DMS53 (cell line): ENCODE measurements around the gene POLR2J.
A peak's percentile ranks its signal among the peaks of the same experiment; 100 is the strongest.
"Not testable (repeated sequence)": the region's sequence is repeated elsewhere in the genome, so short reads cannot be mapped to it uniquely, and the experiment has no call there.

Experiments
- DNase-seq: peaks from one replicate; lab custom pipeline; 2025; lab: John Stamatoyannopoulos, UW

The POLR2J gene

GRCh38 chr7:102466097-102466496 is 12.6 kb downstream of the POLR2J start:
- no peak for DNase-seq

GRCh38 chr7:102464577-102465280 is 14.0 kb downstream of the POLR2J start, which contains the start of the genes ALKBH4 and LRWD1:
Gene ALKBH4 (minus strand): TSS chr7:102464863. CDS start chr7:102464836, 27 bp downstream.
Gene LRWD1 (plus strand): TSS chr7:102464984. CDS start chr7:102465081, 97 bp downstream.
- DNase-seq, result peak; percentile 98

GRCh38 chr7:102463841-102464576 is 14.7 kb downstream of the POLR2J start:
- DNase-seq, result peak; percentile 51

- DNase-seq, result no peak
Observed at GRCh38 chr7:102460467-102460866, 18.3 kb downstream of the POLR2J start.

GRCh38 chr7:102459221-102459844 is 19.4 kb downstream of the POLR2J start:
- no peak for DNase-seq

- no peak for DNase-seq
Observed at GRCh38 chr7:102457352-102457924, 21.3 kb downstream of the POLR2J start.

- DNase-seq, result peak; percentile 48
Observed at GRCh38 chr7:102456327-102456726, 22.4 kb downstream of the POLR2J start.

- DNase-seq, result no peak
Observed at GRCh38 chr7:102455596-102455995, 23.1 kb downstream of the POLR2J start.

- not testable (repeated sequence) for DNase-seq
Observed at GRCh38 chr7:102454932-102455331, 23.8 kb downstream of the POLR2J start.

- peak; percentile 83 for DNase-seq
Observed at GRCh38 chr7:102454468-102454867, 24.3 kb downstream of the POLR2J start.

- DNase-seq, result peak; percentile 52
Observed at GRCh38 chr7:102453319-102453718, 25.4 kb downstream of the POLR2J start.

GRCh38 chr7:102452451-102452850 is 26.3 kb downstream of the POLR2J start:
- DNase-seq, result no peak

- DNase-seq, result peak; percentile 94
Observed at GRCh38 chr7:102451371-102452054, 27.2 kb downstream of the POLR2J start.

- peak; percentile 66 for DNase-seq
Observed at GRCh38 chr7:102450242-102450641, 28.5 kb downstream of the POLR2J start.

GRCh38 chr7:102449136-102449535 is 29.6 kb downstream of the POLR2J start:
- no peak for DNase-seq

- DNase-seq, result no peak
Observed at GRCh38 chr7:102447311-102447710, 31.4 kb downstream of the POLR2J start.

GRCh38 chr7:102446387-102447156 is 32.1 kb downstream of the POLR2J start:
- no peak for DNase-seq

GRCh38 chr7:102445674-102446071 is 33.0 kb downstream of the POLR2J start:
- DNase-seq, result no peak

GRCh38 chr7:102444961-102445673 is 33.6 kb downstream of the POLR2J start:
- DNase-seq, result no peak
